Spleen (tissue), 7 donors: Measurements from ENCODE around the gene SSBP3.

ENCODE experiments used
- CTCF ChIP-seq, 11 experiments: fragments of 200-600 bp in 7 of 11; fragments of 450-650 bp in 4 of 11; sonication (generic) in 4 of 11; IDR thresholded peaks in 8 of 11; conservative IDR thresholded peaks in 3 of 11; 1 replicate in 7 of 11; 2 replicates in 4 of 11; pipeline versions ENCODE4 v1.4.0 to v1.8.0; 2016 to 2021; ENCODE audit warnings: antibody characterized with exemption in 11 of 11, inconsistent platforms in 4 of 11, mild to moderate bottlenecking in 1 of 11
- POLR2AphosphoS5 ChIP-seq, 3 donors: sonication (generic); formaldehyde crosslinking; IDR thresholded peaks; one replicate each; pipeline ENCODE4 v1.5.1; 2017; ENCODE audit warnings: antibody characterized with exemption in 3 of 3
- donor health status: DM: no; HTN: no; CAD: no; lungs with moderate emphysema.
- donor health status: DM: no; HTN: no; CAD: no.
- donor health status: DM: no; HTN: no; CAD: no.

- TF ChIP-seq CTCF (IDR thresholded peaks at IDR 0.05 in 8 of 11, conservative IDR thresholded peaks at IDR 0.05 in 3 of 11) (no peak), POLR2AphosphoS5 (IDR thresholded peaks at IDR 0.05) (peak in 2 of 3 donors; percentile 47 to 76)
Measured at GRCh38 chr1:54335755-54336108, 70.5 kb downstream of the SSBP3 start.
